ENCODE results near the gene WBP1L.
A peak's percentile ranks its signal among the peaks of the same experiment; 100 is the strongest.
"Not testable (repeated sequence)": the region's sequence is repeated elsewhere in the genome, so short reads cannot be mapped to it uniquely, and the experiment has no call there.

The WBP1L gene

DNA sequence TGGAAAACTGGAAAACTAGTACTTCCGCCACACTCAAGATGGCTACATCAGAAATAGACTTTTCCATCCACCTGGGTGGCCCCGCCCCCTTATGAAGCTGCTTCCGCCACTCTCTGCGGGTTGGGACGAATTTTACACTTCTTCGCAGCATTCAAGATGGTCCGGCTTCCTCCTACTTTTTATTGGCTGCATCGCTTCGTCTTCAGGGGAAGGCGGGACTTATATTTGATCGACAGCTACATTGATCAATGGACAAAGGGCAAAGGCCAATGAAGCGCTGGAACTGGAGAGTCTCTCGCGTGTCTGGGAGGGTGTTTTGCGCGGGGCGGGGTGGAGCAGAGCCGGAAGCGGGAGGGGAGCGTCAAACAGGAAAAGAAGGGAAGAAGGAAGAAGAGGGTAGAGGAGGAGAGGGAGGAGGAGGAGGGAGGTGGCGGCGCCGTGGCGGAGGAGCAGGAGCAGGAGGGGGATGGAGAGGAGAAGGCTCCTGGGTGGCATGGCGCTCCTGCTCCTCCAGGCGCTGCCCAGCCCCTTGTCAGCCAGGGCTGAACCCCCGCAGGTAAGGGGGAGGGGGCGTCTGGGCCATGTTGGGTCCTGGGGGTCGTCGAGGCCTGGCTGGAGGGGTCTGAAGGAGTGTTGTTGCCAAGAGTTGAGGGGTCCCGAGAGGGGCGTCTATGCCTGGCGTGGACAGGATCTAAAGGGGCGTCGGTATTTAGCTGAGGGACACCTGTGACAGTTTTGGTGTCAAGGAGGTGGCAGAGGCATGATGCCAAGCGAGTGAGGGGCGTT, at the start of gene WBP1L:
Gene WBP1L (plus strand): TSS at position 361 of the 786 bp plus-strand sequence. CDS start 106 bp downstream, at position 467.
- DNase-seq = peak; percentile 99

GRCh38 chr10:102695401-102695800, 48.3 kb upstream of the WBP1L start:
- DNase-seq = not testable (repeated sequence)

DNA sequence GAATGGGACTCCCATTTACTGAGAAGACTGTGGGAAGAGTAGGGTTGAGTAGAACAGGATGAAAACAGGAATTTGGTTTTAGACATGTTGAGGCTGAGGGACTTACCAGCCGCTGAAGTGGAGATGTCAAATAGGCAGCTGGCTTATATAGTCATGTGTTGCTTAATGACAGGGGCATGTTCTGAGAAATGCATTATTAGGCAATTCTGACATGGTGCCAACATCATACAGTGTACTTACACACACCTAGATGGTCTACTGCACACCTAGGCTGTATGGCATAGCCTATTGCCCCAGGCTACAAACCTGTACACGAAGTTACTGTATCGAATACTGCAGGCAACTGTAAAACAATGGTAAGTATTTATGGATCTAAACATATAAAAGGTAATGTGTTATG, 47.0 kb upstream of the WBP1L start:
- no peak for DNase-seq

GRCh38 chr10:102698894-102699293, 44.9 kb upstream of the WBP1L start:
- no peak for DNase-seq

DNA sequence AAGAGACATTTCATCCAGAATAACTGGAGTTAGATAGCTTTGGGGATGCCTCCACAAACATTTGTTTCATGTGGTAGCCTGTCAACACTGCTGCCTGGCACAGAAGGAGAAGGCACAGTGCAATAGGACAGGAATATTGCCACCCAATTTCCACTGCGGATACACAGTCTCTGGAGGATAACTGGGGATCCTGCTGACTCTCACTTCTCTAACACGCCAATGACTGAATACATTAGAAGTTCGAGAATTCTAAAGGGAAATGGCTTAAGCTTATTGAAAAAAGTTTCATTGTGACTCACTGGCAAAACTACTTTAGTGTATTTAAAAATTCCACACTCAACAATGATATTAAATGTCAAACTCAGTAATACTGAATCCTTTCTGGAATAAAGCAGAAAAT, 42.5 kb upstream of the WBP1L start:
- DNase-seq = peak; percentile 33

- DNase-seq = no peak
These were observed 42.0 kb upstream of the WBP1L start for GRCh38 chr10:102701796-102702195.

DNA sequence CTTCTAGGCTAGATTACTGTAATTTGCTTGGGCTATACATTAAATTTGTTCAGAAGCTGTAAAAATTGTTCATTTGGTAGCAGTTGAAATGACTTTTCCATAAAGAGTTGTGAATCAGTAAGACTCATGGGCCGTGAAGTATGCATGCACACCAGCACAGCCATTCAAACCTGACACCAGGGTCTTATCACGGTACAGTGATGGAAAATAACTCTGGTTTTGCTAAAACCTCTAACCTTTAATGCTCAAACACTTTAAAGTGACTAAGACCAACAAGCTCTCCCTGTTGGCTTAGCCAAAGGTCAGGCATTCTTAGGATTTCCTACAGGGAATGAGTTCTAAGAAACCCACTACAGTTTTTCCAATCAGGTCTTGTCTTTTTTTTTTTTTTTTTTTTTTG, 41.0 kb upstream of the WBP1L start:
- DNase-seq = no peak

DNA sequence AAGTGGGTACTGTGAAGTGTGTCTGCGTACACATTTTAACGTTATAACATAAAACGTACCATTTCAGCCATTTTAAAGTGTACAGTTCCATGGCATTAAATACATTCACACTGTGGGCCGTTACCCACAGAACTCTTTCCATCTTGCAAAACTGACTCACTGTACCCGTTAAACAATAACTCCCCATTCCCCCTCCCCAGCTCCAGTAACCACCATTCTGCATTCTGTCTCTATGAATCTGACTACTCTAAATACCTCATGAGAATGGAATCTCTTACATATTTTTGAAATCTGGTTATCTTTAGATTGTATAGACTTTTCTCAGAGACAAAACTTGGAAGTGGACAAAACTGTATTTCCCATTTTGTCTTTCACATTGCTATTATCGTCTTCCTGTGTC, 38.8 kb upstream of the WBP1L start:
- DNase-seq = no peak

DNA sequence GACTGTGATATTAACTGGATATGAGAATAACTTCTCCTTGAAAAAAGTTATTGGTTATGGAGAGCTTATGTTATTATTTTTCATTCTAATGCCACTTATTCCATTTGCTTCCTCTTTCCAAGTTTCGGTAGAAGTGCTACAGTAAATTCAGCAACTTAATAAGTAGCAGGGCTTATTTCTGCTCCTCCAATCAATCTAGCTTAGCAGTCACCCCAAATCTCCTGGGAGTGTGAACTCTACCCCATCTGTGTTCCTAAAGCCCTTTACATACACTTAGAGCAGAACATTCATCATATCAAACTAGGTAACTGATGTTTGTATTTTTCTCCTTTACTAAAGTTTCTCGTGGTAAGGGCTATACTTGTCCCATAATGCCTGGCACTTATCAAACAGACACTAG, 38.2 kb upstream of the WBP1L start:
- DNase-seq = peak; percentile 23

DNA sequence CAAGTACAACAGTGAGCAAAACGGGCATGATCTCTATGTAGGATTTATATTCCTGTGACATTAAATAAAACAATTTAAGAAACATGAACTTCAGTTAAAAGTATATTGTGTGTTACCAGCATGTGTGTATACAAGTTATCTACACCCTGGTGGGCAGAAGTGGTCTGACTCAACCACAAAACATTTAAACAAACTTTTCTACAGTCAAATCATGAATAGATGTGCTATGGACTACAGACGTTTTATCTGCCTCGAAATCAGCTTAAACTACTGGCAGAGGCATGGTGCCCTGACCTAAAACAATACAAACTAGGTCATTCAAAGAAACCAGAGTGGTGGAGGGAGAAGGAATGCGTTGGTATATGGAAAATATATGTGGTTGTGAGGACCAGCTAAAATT, 33.1 kb upstream of the WBP1L start:
- no peak for DNase-seq

DNA sequence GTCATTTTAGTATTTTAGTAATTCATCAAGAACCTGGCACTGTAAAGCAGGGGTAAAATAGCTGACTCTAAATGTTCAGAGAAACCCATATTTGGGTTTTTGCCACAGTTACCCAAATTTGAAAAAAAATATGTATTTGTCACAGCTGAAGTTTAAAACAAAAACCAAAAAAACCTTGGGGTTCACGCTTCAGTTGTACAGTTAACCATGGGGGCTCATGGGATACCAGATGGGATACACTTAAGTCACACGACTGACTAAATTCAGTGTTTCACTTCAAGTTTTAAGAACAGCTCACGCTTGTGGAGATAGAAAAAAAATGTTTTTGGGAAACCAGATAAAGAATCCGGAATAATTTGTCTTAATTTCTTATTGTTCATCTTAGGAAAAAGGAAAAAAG, 31.7 kb upstream of the WBP1L start:
- no peak for DNase-seq

- DNase-seq = no peak
These were observed 30.8 kb upstream of the WBP1L start for GRCh38 chr10:102712843-102713538.

DNA sequence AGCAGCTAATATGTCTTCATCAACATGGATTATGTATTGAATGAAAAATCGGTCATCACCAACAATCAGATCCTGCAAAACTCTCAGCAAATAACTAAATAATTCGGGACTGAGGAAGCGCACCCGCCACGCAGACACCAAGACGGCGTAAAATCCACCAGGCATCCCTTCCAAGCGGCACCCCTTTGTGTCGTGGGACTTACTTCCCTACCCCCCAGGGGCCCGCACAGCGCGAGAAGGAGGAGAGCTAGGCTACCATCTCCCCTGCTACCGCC, 30.3 kb upstream of the WBP1L start:
- peak; percentile 82 for DNase-seq

GRCh38 chr10:102713814-102714620, 29.7 kb upstream of the WBP1L start, which contains the start of gene ARL3:
Gene ARL3, minus strand, starts transcription at chr10:102714397. Its CDS starts 122 bp downstream, at chr10:102714275.
- DNase-seq = peak; percentile 100

- DNase-seq = no peak
These were observed 28.9 kb upstream of the WBP1L start, which contains the start of gene SFXN2 for GRCh38 chr10:102714621-102715455. Gene SFXN2, plus strand, starts transcription at chr10:102714636. Its CDS starts 12,001 bp downstream, at chr10:102726637.

GRCh38 chr10:102715880-102716279, 27.9 kb upstream of the WBP1L start:
- DNase-seq = no peak

- not testable (repeated sequence) for DNase-seq
These were observed 26.7 kb upstream of the WBP1L start for GRCh38 chr10:102716900-102717565.

- no peak for DNase-seq
These were observed 25.5 kb upstream of the WBP1L start for GRCh38 chr10:102718220-102718619.

- no peak for DNase-seq
These were observed 23.4 kb upstream of the WBP1L start for GRCh38 chr10:102720337-102720736.

GRCh38 chr10:102720775-102721301, 22.9 kb upstream of the WBP1L start:
- no peak for DNase-seq

DNA sequence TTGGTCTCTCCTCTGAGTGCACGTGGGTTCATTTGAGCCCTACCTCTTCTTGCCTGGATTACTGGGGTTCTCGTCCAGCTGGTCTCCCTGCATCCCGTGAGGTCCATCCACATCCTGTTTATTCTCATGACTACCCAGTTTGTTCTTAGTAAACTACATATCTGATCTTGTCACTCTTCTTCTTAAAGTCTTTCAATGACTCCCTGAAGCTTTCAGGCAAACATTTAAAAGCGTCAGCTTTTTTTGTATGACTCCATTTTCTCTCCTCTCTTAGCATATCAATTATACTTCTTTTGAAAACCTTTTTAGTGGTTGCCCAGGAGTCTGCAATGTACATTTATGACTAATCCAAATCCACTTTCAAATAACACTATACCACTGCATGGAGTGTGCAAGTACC, 21.8 kb upstream of the WBP1L start:
- DNase-seq = no peak

GRCh38 chr10:102723989-102724388, 19.8 kb upstream of the WBP1L start:
- DNase-seq = no peak

All from suppressor macrophage treated with lipopolysaccharide for 4 hours (primary cell).